CD14-positive monocyte (primary cell): Measurements from ENCODE around the gene TLNRD1. TPM values are rescaled to one million over a fixed set of nuclear protein-coding genes. Genes with fewer than 3 reads are reported as not detected.

ENCODE experiments used
- DNase-seq, 3 donors: peaks; one replicate each; pipeline ENCODE4 v3.0.0-alpha.2; 2011 to 2022
- H2AFZ ChIP-seq: 2 replicates; pipeline ENCODE4 v1.6.0; 2012; ENCODE audit warnings: mild to moderate bottlenecking, low read depth, low read length, inconsistent platforms; ENCODE audit not compliant: insufficient read depth, poor library complexity, severe bottlenecking
- H3K27ac ChIP-seq, 2 donors: 1 replicate in 1 of 2; 2 replicates in 1 of 2; pipeline ENCODE4 v1.5.1; 2012 to 2013; ENCODE audit warnings: low read length in 2 of 2, control low read depth in 1 of 2, inconsistent platforms in 1 of 2, low read depth in 1 of 2, mild to moderate bottlenecking in 1 of 2
- H3K27me3 ChIP-seq, 2 donors: one replicate each; pipeline versions ENCODE4 v1.6.0 to v1.6.1; 2011 to 2013; ENCODE audit warnings: low read length in 2 of 2; ENCODE audit not compliant: control insufficient read depth in 2 of 2, insufficient read depth in 2 of 2
- H3K36me3 ChIP-seq, 2 donors: replicated peaks in 1 of 2; 1 replicate in 1 of 2; 2 replicates in 1 of 2; pipeline versions ENCODE4 v1.5.1 to v1.6.1; 2012 to 2013; ENCODE audit warnings: low read length in 2 of 2, control low read depth in 1 of 2, inconsistent platforms in 1 of 2, mild to moderate bottlenecking in 1 of 2; ENCODE audit not compliant: insufficient read depth in 2 of 2, control insufficient read depth in 1 of 2
- H3K4me1 ChIP-seq, 2 donors: 1 replicate in 1 of 2; 2 replicates in 1 of 2; pipeline versions ENCODE4 v1.5.1 to v1.6.1; 2012 to 2013; ENCODE audit warnings: low read length in 2 of 2, control low read depth in 1 of 2, inconsistent platforms in 1 of 2, mild to moderate bottlenecking in 1 of 2, moderate library complexity in 1 of 2; ENCODE audit not compliant: insufficient read depth in 2 of 2, control insufficient read depth in 1 of 2
- H3K4me2 ChIP-seq: replicated peaks from 2 replicates; pipeline ENCODE3; 2012; ENCODE audit warnings: low read length, moderate library complexity, mild to moderate bottlenecking; ENCODE audit not compliant: poor library complexity, severe bottlenecking; ENCODE audit errors: extremely low read depth
- H3K4me3 ChIP-seq, 3 experiments: fragments of 200-600 bp in 1 of 3; sonication (generic) in 1 of 3; replicated peaks in 1 of 3; 1 replicate in 2 of 3; 2 replicates in 1 of 3; pipeline ENCODE4 v1.5.1; 2011 to 2013; ENCODE audit warnings: low read length in 3 of 3, mild to moderate bottlenecking in 3 of 3, control low read depth in 2 of 3, low read depth in 2 of 3, inconsistent platforms in 1 of 3, moderate library complexity in 1 of 3
- H3K79me2 ChIP-seq: 2 replicates; pipeline ENCODE4 v1.6.0; 2012; ENCODE audit warnings: mild to moderate bottlenecking, control low read depth, inconsistent platforms, low read length, moderate library complexity; ENCODE audit not compliant: insufficient read depth
- H3K9ac ChIP-seq: 2 replicates; pipeline ENCODE4 v1.6.0; 2017; ENCODE audit warnings: low read length, mild to moderate bottlenecking; ENCODE audit not compliant: insufficient read depth, poor library complexity, severe bottlenecking
- H3K9me3 ChIP-seq, 2 donors: replicated peaks in 1 of 2; 1 replicate in 1 of 2; 2 replicates in 1 of 2; pipeline versions ENCODE4 v1.5.1 to v1.6.1; 2012 to 2013; ENCODE audit warnings: low read length in 2 of 2, control low read depth in 1 of 2; ENCODE audit not compliant: control insufficient read depth in 1 of 2, insufficient read depth in 1 of 2
- H4K20me1 ChIP-seq: 2 replicates; pipeline ENCODE4 v1.6.0; 2012; ENCODE audit warnings: mild to moderate bottlenecking, low read length, control low read depth, moderate library complexity; ENCODE audit not compliant: insufficient read depth
- H3K27ac Mint-ChIP-seq, 7 donors: one replicate each; pipeline ENCODE4 v1.8.0; 2020; ENCODE audit warnings: mild to moderate bottlenecking in 7 of 7, mixed read lengths in 7 of 7, moderate library complexity in 6 of 7, inconsistent platforms in 2 of 7
- H3K27me3 Mint-ChIP-seq, 3 donors: one replicate each; pipeline ENCODE4 v1.8.0; 2021 to 2022; ENCODE audit warnings: low read depth in 3 of 3, mild to moderate bottlenecking in 3 of 3, mixed read lengths in 3 of 3, moderate library complexity in 3 of 3, inconsistent platforms in 1 of 3
- H3K36me3 Mint-ChIP-seq, 2 donors: one replicate each; pipeline ENCODE4 v1.8.0; 2020; ENCODE audit warnings: mixed read lengths in 2 of 2, inconsistent platforms in 1 of 2, mild to moderate bottlenecking in 1 of 2
- H3K4me1 Mint-ChIP-seq: one replicate; pipeline ENCODE4 v1.8.0; 2020; ENCODE audit warnings: mild to moderate bottlenecking, mixed read lengths
- H3K4me3 Mint-ChIP-seq, 2 donors: one replicate each; pipeline ENCODE4 v1.8.0; 2020; ENCODE audit warnings: mild to moderate bottlenecking in 2 of 2, mixed read lengths in 2 of 2, moderate library complexity in 1 of 2
- H3K9me3 Mint-ChIP-seq, 7 donors: one replicate each; pipeline ENCODE4 v1.8.0; 2020 to 2022; ENCODE audit warnings: mixed read lengths in 7 of 7, mild to moderate bottlenecking in 6 of 7, moderate library complexity in 6 of 7, inconsistent platforms in 2 of 7
- CTCF ChIP-seq: fragments of 200-600 bp; IDR thresholded peaks from one replicate; pipeline ENCODE4 v1.8.0; 2022; ENCODE audit warnings: antibody characterized with exemption, mild to moderate bottlenecking
- WGBS: methylation state at CpG from one replicate; pipeline ENCODE4 v1.1.5; 2013; ENCODE audit warnings: missing lambda C conversion rate; ENCODE audit not compliant: insufficient coverage; 5-methylcytosine and 5-hydroxymethylcytosine counted together
- intact Hi-C, 2 donors: fragments of 100-400 bp; cut with micrococcal nuclease; formaldehyde crosslinking; loops; one replicate each; pipeline versions ENCODE4 v1.15.0 to v1.15.1; 2023
- polyA plus RNA-seq, 3 donors: library from polyadenylated mRNA; depleted of rRNA in 1 of 3; unstranded in 2 of 3; stranded (reverse) in 1 of 3; fragments of 300-500 nt in 2 of 3; fragments of >200 nt in 1 of 3; fragmentation: Illumina TruSeq in 2 of 3; gene quantifications; 1 replicate in 2 of 3; 2 replicates in 1 of 3; pipeline ENCODE4 v1.2.3, GENCODE V29; 2012 to 2021

The TLNRD1 gene
- polyA plus RNA-seq, 3 donors, result 2.6 to 12.6 (median 3.4) TPM

GRCh38 chr15:81023483-81024264, 23.0 kb downstream of the TLNRD1 start:
- Histone ChIP-seq H3K27me3 (no peaks in the 10 kb centered on the region), H3K4me2 (peak overlapping the region; percentile 70), H3K9ac (peak overlapping the region; percentile 54), H3K36me3 (no peaks in the 10 kb centered on the region), H4K20me1 (no peaks in the 10 kb centered on the region), H3K4me1 (peaks cover 35 to 44% of the 10 kb centered on the region in 2 donors), H3K79me2 (no peaks in the 10 kb centered on the region), H2AFZ (peak overlapping the region; percentile 59), H3K9me3 (no peaks in the 10 kb centered on the region), H3K27ac (peak overlapping the region; percentile 84 to 95), H3K4me3 (peak overlapping the region in 2 of 3 experiments; percentile 4 to 64)
- WGBS, result 16% methylated on average over 10 of the region's 13 CpGs
- TF ChIP-seq CTCF, result no peak
- intact Hi-C loops, result loop anchor here (2.0 to 5.0 kb wide), 2 partner anchors 21 to 36 kb away; partner anchors contain the start of gene MESD (in 1 of the 2)
- Mint-ChIP-seq H3K4me3 (peak overlapping the region; percentile 57 to 80), H3K9me3 (no peaks in the 10 kb centered on the region), H3K4me1 (peaks cover 35% of the 10 kb centered on the region), H3K27ac (peak overlapping the region; percentile 94 to 99 (median 98)), H3K36me3 (peaks cover 3% of the 10 kb centered on the region in 2 donors), H3K27me3 (no peaks in the 10 kb centered on the region)
- peak; percentile 85 to 93 (median 93) for DNase-seq

- peak overlapping the region in 1 of 3 experiments; percentile 64 for H3K4me3 ChIP-seq
- peak overlapping the region; percentile 84 to 95 for H3K27ac ChIP-seq
- H3K27ac Mint-ChIP-seq, result peak overlapping the region; percentile 94 to 99 (median 98)
- H3K4me1 ChIP-seq, result peaks cover 37 to 49% of the 10 kb centered on the region in 2 donors
- TF ChIP-seq CTCF, result no peak
- 93% methylated on average over 5 of the region's 10 CpGs for WGBS
- peaks cover 3% of the 10 kb centered on the region in 2 donors for H3K36me3 Mint-ChIP-seq
- DNase-seq, result peak in 2 of 3 donors; percentile 40 to 47
- H3K9me3 ChIP-seq, result no peaks in the 10 kb centered on the region
- no peaks in the 10 kb centered on the region for H3K79me2 ChIP-seq
- H4K20me1 ChIP-seq, result no peaks in the 10 kb centered on the region
- intact Hi-C loops, result loop anchor here in 1 of 2 donors (5.0 kb wide), 1 partner anchor 37 kb away; the partner anchor contains the start of gene MESD
- peak overlapping the region; percentile 70 for H3K4me2 ChIP-seq
- H3K9ac ChIP-seq, result peak overlapping the region; percentile 54
- no peaks in the 10 kb centered on the region for H3K9me3 Mint-ChIP-seq
- peaks cover 41% of the 10 kb centered on the region for H3K4me1 Mint-ChIP-seq
- H3K36me3 ChIP-seq, result no peaks in the 10 kb centered on the region
- peak overlapping the region; percentile 29 to 80 for H3K4me3 Mint-ChIP-seq
- H3K27me3 Mint-ChIP-seq, result no peaks in the 10 kb centered on the region
- no peaks in the 10 kb centered on the region for H3K27me3 ChIP-seq
- peak overlapping the region; percentile 10 for H2AFZ ChIP-seq
Observed at GRCh38 chr15:81024265-81024872, 23.6 kb downstream of the TLNRD1 start.
